Bronchial epithelial cell (primary cell): ENCODE data around the gene PRMT1. TPM values are rescaled to one million over a fixed set of nuclear protein-coding genes. Genes with fewer than 3 reads are reported as not detected.

Experiments
- DNase-seq: peaks from one replicate; pipeline ENCODE4 v3.0.0-alpha.2; 2010; ENCODE audit warnings: low read depth
- FAIRE-seq: peaks from 2 replicates; lab custom pipeline; 2011; peaks lifted over from hg19 to GRCh38; lab: Jason Lieb, UNC
- H3K27me3 ChIP-seq: 2 replicates; pipeline ENCODE4 v1.5.1; 2011; ENCODE audit warnings: low read length; ENCODE audit not compliant: control insufficient read depth, insufficient read depth
- H3K36me3 ChIP-seq: 2 replicates; pipeline ENCODE4 v1.5.1; 2011; ENCODE audit warnings: low read length; ENCODE audit not compliant: control insufficient read depth, insufficient read depth
- H3K4me3 ChIP-seq: 2 replicates; pipeline ENCODE4 v1.5.1; 2011; ENCODE audit warnings: mild to moderate bottlenecking, low read depth, low read length, control low read depth
- CTCF ChIP-seq: IDR thresholded peaks from 2 replicates; pipeline ENCODE4 v1.5.1; 2011; ENCODE audit warnings: mild to moderate bottlenecking, moderate library complexity, low read length, control low read depth, inconsistent platforms; ENCODE audit not compliant: insufficient read depth, severe bottlenecking
- total RNA-seq: library from RNA; depleted of rRNA; stranded (reverse); fragments of >200 nt; gene quantifications from 2 replicates; pipeline ENCODE4 v1.2.1, GENCODE V29; 2014

PRMT1 gene
- total RNA-seq, 1 donor from 2014 or later = 543 TPM

- Histone ChIP-seq H3K4me3 (peak within 1 kb of the TSS; percentile 95), H3K36me3 (peaks cover 12% of the 10 kb centered on the region), H3K27me3 (no peaks in the 10 kb centered on the region)
- FAIRE-seq (no peak), DNase-seq (peak; percentile 96)
- TF ChIP-seq CTCF = no peak
Observed at GRCh38 chr19:49641688-49642491, 35.2 kb upstream of the PRMT1 start, which contains the start of gene SCAF1. Gene SCAF1, plus strand, starts transcription at chr19:49642209. Its CDS starts 2,818 bp downstream, at chr19:49645027.

GRCh38 chr19:49642492-49643035, 34.5 kb upstream of the PRMT1 start:
- FAIRE-seq = no peak
- H3K27me3 ChIP-seq = no peaks in the 10 kb centered on the region

GRCh38 chr19:49643466-49643865, 33.6 kb upstream of the PRMT1 start:
- DNase-seq (no peak), FAIRE-seq (no peak)
- Histone ChIP-seq H3K27me3 (no peaks in the 10 kb centered on the region), H3K36me3 (peaks cover 14% of the 10 kb centered on the region), H3K4me3 (no peak overlapping the region)
- no peak for TF ChIP-seq CTCF

More at GRCh38 chr19:49642492-49643035, 34.5 kb upstream of the PRMT1 start:
- H3K36me3 ChIP-seq = peaks cover 14% of the 10 kb centered on the region
- peak overlapping the region; percentile 95 for H3K4me3 ChIP-seq
- no peak for TF ChIP-seq CTCF
- no peak for DNase-seq

GRCh38 chr19:49645592-49645991, 31.5 kb upstream of the PRMT1 start:
- TF ChIP-seq CTCF = no peak
- no peak for DNase-seq
- Histone ChIP-seq H3K27me3 (no peaks in the 10 kb centered on the region), H3K36me3 (peaks cover 18% of the 10 kb centered on the region), H3K4me3 (no peak overlapping the region)
- FAIRE-seq = no peak

- no peak for DNase-seq
- H3K4me3 ChIP-seq = no peak overlapping the region
- H3K36me3 ChIP-seq = peaks cover 20% of the 10 kb centered on the region
- FAIRE-seq = no peak
- H3K27me3 ChIP-seq = no peaks in the 10 kb centered on the region
- TF ChIP-seq CTCF = no peak
Observed at GRCh38 chr19:49645995-49646394, 31.1 kb upstream of the PRMT1 start.
